UCSD-AML1 (cell line): ENCODE measurements around the gene IL1RL2.

Experiments used
- DNase-seq: peaks from one replicate; lab custom pipeline; 2025; ENCODE audit not compliant: unreplicated experiment; lab: John Stamatoyannopoulos, UW

Gene IL1RL2

DNA sequence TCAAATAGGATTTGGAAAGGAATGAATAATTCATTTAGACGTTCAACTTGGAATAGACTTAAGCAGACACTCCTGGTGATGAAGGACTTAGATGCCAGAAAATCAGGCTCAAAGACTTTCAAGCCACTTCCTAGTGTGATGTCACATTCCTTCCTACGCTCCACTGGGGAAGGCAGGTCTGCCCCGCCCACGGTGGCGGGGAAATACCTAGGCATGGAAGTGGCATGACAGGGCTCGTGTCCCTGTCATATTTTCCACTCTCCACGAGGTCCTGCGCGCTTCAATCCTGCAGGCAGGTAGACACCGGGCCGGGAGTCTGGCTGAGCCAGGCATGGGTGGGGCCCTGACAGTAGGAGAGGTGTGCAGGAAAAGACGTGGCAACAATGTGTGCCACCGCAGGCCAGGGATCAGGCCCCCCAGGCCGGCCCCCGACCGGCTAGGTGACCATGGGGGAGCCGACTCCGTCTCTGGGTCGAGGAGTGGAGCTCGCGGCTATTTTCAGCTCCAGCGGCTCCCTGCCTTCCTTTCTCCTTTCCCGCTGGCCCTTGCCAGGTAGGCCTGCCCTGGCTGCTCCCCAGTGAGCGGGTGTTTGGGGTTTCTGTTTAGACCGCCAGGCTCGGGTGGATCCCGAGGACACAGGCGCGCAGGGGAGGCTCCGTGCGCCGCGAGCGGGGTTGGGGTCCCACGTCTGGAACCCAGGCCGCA, at the start of gene IL1RL2:
Gene IL1RL2 (plus strand): TSS at position 233 of the 705 bp plus-strand sequence. CDS start 845 bp downstream, outside the sequence.
- no peak for DNase-seq

DNA sequence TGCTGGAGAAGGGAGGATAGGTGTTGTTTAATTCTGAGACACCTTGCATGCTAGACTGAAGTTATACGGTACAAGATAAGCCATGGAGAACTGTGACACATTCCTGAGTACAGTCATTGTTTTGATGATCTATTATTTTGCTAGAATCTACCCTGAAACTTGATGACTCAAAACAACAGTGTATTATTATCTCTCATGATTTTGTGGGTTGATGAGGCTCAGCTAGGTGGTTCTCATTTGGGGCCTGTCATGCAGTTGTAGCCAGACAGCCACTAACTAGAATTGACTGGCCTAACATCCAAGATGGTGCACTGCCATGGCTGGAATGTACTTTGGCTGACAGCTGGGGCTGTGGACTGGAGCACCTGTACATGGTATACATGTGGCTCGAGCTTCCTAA, 49.7 kb upstream of the IL1RL2 start:
- DNase-seq: no peak

DNA sequence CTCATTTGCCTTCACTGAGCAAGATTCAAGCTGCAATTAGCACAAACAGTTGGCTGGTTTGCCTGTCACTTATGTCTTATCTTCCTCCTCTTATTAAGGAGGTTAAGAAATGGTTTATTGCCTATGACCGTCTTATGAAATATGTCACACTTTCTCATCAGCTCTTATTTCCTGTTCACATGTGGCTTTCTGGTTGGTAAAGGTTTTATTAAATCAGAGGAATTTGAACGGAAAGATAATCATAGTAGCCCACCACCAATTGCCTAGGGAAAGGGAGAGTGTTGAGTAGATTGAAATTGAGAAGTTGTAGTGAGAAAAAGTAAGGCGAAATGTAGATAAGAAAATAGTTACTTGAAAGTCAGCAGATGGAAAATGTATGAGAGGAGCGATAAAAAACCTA, 48.5 kb upstream of the IL1RL2 start:
- no peak for DNase-seq

DNA sequence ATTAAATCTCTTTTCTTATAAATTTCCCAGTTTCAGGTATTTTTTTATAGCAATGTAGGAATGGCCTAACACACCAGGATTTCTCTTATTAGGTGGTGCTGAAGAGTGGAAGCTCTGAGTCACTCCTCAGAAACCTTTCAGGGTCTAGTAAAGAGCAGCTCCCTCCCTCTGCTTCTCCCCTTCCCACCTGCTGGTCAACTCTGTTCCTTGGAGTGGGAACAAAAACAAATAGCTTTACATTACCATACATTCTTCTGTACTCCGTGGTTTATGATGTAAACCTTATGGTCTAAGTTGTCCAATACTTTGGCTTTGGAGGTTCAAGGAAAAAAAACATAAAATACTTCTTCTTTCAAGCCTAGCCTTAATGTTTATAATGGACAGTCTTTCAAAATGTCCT, 47.0 kb upstream of the IL1RL2 start:
- no peak for DNase-seq

DNA sequence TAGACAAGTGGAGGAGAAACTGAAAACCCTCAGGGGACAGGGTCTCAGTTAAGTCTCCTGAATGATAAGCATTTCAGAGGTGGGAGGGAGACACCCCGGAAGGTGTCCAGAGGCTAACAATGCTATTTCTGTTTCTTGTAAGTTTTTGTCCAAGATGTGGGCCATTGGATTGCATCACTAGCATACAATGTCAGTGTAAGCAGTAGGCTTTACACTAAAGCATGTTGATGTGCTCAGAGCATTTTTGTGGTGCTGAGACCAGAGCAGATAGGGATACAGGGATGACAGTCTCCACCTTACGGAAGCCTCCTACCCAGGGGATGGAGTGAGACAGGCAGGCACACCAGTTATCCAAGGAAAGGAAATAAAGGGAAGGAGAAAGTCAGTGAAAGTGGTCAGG, 46.4 kb upstream of the IL1RL2 start:
- no peak for DNase-seq

DNA sequence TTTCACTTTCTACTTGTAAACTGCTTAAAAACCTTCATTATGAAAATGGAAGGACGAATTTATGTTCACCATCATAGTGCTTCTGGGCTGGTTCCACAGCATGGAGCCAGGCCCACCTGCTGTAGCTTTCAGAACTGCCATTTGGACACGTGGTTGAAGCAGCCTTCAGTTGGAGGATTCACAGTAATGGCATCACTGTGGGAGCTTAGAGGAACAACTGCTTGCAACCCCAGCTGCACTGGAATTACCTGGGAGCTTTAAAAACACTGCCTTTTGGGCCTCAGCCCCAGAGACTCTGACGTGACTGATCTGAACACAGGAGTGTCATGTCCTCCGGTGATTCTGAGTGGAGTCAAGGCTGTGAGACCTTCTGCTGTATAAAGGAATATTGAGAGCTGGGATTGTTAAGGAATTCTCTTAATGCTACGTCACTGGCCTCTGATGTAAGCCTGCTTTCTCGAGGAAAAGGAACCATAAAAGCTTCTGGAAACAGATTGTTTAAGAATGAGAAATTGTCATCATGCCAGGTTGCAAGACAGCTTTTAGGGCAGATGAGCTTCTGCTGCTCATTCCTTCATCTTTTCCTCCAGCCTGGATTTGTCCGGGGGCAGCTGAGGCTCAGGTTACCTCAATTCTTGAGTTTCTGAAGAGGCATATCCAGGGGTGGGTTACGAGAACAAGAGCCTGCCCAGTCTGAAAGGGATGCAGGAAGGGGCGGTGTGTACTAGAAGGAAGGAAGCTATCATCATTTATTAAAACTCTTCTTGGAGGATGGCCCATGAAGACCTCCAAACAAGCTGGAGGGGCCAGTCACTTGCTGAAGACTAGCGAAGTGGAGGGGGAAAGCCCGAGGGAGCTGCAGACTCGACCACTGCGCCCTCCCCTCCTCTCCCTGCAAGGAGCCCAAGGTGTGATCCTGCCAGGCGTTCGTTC, 45.5 kb upstream of the IL1RL2 start:
- no peak for DNase-seq

DNA sequence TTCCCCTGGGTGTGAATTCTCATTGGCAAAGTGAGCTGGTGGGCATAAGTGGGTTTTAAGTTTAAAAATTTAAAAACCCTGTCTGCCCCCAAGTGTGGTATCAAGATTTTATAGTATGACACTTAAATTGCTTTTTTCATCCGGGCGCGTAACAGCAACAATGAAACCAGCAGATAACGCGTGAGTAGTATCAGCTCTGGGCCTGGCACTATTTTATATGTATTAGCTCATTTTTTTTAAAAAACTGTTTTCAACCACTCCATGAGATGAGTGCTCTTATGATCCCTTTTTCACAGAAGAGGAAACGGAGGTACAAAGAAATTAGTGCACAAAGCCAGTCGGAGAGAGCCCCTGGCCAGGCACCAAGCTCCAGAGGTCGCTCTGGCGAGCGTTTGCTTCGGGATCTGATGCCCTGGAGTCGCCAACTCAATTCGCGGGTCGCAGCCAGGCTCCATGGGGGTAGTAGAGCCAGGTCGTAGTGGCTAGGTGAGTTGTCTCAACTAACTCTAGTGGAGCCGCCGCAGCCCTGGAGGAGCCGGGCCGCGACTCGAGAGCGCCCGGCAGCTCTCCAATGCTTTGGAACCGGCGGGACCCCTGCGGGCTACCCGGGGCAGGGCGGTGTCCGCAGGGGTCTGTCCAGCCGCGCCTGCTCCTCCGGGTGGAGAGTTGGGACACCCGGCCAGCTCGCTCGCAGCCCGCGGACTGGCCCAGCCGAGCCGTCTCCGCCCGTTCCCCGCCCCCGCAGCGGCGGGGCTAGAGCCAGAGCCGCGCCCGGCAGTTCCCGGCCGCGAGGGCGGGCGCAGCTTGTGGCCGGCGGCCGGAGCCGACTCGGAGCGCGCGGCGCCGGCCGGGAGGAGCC, 44.6 kb upstream of the IL1RL2 start, which contains the start of gene IL1R1:
Gene IL1R1 (plus strand): TSS at position 777 of the 859 bp plus-strand sequence. CDS start 14,979 bp downstream, outside the sequence.
- DNase-seq: no peak

DNA sequence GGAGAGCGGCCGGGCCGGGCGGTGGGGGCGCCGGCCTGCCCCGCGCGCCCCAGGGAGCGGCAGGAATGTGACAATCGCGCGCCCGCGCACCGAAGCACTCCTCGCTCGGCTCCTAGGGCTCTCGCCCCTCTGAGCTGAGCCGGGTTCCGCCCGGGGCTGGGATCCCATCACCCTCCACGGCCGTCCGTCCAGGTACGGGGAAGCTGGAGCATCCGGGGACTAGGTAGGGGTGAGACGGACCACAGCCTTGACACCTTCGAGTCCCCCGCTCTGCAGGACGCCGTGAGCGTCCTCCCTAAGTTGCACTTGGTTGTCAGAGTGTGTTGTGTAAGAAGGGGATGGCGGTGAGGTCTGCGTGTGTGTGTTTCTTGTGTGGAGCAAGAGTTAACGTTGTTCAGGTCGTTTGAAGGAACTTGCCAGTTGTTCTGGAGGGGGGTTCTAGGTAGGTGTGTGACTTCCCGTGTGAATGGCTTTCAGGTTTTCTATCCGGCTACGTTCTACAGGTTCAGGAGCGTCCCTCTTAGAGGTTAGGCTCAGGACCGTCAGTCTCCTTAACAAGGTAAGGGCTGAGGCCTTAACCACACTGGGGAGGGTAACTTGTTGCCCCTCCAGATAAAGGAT, 43.9 kb upstream of the IL1RL2 start:
- DNase-seq: no peak

DNA sequence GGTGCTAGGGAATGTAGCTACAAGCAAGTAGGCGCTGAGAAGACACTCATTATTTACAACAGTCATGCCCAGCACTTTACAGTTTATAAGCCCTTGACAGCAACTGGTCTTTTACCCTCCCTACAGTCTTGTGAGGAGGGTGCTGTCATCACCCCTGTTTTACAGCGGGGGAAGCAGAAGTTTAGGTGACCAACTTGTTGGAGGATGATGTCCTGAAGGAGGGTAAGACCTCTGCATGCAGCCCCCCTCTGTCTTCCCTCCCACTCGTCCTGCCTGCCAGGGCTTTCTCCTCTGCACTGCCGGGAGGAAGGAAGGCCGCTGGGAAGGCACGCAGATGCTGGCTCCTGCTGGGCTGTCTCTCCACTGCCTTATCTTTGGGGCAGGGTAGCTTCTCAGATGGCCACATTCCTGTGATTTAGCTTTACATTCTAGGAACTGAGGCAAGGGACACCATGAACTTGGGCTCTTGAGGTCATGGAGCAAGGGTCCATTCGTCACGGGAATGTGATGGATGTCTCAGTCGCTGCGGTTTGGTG, 43.3 kb upstream of the IL1RL2 start:
- DNase-seq: no peak

DNA sequence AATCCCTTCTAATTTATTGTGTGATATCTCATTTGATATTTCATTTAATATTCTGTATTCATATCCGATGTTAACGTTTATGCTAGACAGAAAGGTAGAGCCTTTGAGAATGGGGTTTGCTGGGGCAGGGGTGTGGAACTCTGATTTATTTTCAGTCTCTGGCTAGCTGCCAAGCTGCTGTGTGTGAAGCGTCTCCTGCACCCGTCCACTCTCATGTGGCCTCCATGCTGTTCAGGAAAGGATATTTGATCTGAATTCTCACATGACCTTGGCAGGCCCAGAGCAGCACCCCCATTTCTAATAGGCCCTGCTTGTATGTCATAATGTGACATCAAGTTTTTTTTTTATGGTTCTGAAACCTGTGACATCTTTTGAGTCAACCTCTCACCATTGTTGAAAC, 42.7 kb upstream of the IL1RL2 start:
- DNase-seq: no peak

DNA sequence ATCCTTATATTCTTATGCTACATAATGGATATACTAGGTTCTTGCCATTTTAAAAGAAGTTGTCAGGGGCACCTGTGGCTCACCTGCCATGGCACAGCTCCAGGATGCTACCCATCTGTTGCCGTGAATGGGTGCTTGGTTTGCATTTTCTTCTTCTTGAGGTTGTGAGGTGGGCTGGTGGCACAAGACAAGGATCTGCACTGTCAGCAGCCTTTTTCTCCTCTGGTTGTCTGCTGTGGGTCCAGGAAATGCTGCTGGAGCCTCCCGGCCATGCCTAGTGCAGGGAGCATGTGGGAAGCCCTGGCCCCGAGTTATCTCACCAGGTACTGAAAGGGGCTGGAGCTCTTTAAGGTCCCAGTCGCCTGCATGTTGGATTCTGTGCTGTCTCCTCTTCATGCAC, 41.7 kb upstream of the IL1RL2 start:
- DNase-seq: no peak

DNA sequence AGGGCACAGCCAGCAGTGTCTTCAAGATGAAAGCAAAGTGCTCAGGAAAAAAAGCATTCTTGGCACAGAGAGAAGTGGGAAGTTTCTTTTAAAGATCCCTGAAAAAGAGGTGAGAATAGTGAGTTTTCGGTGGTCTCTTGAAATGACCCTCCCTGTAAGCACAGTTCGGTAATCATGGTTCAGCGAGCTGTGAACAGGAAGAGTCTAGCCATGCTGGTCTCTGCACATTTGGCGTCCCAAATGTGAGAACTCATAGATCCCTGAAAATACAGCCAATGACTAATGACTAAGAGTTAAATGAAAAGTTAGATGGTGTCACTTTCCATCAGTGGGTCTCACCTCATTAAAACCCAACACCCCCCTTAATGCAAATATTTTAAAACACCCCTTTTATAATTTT, 40.9 kb upstream of the IL1RL2 start:
- no peak for DNase-seq

DNA sequence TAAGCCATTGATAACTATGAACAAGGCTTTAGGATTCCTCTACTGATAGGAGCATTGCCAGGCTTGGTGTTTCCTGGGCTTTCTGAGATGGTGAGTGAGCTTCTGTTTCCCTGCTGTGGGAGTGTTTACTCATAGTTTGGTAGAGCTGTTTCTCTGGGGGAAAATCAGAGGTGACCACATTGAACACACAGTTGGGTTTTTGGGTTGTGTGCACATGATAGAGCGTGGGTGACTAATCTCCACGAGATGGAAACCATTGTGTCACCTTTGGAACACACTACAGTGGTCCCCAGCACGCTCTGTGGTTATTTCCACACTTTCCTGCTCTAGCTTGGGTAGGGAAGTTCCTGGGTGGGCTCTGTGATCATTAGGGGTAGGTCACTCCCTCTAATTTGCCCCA, 38.9 kb upstream of the IL1RL2 start:
- no peak for DNase-seq

DNA sequence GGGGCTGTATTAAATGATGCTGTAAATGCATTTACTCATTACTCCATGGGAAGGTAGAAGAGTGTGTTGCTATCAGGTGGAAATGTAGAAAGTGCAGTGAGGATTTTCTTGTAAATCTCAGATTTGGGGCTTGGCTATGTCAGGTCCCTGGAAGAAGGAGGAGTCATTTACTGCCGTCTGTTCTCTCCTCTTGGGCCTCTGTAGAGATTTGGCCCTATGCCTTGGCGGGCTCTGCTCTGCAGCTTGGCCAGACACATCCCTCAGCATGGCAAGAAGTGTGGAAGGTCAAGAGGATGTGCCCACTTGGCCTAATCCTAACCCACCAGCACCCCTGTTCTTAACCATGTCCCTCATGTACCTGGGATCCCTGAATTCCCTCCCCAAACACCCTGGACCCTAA, 37.6 kb upstream of the IL1RL2 start:
- DNase-seq: no peak

DNA sequence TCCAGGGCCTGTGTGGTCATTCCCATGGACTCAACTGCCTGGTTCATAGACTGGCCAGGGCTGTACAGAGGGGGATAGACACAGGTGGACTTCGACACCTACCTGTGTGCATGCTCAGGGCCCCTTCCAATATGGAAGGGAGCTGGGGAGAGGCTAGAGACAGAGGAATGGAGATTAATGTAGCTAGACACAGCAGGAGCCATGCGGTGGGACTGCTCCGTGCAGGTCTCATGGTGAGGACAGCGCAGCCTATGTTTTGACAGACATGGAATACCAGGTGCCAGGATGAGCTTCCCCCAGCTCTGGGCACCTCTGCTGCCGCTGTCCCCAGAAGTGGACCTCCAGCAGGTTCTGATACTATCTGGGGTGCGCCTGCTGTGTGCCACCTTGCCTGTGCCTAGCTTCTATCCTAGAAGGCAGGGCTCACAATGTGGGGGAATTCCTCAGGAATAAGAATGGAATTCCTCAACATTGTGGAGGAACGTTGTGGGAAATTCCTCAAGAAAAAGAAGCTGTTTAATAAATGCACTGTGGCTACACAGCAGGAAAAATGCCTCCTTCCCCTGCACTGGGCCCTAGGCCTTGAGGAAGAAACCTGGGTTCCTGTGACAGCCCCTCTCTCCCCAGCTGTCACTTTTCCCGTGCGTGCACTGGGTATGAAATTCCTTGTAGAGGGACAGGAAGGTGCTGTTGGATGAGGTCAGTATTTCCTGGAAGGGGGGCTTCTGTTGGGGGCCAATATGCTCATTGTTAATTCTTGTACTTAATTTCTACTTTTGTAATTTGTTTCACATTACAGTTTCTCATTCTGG, 37.0 kb upstream of the IL1RL2 start:
- no peak for DNase-seq

DNA sequence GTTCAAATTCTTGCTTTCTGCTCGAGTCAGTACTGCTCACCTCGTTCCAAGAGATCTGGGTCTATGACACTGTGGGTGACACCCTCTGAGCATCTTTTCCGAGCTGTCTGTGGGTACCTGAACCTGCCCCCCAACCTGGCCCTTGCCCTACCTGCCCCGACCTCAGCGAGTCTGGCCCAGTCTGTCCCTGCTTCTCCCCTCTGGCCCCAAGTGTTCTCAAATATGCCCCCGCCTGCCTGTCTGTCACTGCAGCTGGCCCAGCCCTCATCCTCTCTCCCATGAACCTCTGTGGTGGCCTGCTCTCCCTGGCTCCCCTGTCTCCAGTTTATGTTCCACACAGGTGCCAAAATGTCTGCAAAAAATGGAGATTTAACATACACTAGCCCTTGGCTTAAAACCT, 32.5 kb upstream of the IL1RL2 start:
- DNase-seq: no peak

DNA sequence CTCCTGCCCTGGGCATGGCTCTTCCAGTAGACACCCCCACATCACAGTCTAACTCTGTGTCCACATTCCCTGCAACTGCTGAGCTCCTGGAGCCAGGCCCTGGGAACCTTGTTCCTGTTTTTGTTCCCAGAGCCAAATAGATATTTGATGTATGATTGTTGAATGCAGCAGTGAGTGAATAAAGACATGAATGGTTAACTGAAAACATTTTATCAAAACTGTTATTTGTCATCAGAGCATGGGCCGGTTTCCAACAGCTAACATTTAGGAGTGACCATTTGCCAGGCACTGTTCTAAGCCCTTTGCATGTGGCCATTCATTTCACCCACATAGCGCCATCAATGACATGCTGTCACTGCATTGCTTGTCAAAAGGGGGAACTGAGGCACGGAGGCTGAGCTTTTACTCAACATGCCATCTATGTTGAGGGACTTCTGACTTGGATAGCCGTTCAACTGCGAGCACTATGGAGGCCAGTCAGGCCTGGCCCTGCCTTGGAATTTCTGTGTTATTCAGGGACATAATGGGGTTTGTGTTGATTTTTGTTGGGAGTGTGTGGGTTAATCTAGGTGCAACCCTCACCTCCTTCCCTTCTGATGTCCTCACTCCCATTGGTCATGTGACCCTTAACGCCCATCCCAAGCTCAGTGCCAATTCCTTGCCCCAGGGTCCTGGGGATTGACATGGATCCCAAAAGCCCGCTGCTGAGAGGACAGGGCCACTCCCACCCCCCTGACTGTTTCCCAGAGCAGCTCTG, 31.7 kb upstream of the IL1RL2 start:
- DNase-seq: no peak

DNA sequence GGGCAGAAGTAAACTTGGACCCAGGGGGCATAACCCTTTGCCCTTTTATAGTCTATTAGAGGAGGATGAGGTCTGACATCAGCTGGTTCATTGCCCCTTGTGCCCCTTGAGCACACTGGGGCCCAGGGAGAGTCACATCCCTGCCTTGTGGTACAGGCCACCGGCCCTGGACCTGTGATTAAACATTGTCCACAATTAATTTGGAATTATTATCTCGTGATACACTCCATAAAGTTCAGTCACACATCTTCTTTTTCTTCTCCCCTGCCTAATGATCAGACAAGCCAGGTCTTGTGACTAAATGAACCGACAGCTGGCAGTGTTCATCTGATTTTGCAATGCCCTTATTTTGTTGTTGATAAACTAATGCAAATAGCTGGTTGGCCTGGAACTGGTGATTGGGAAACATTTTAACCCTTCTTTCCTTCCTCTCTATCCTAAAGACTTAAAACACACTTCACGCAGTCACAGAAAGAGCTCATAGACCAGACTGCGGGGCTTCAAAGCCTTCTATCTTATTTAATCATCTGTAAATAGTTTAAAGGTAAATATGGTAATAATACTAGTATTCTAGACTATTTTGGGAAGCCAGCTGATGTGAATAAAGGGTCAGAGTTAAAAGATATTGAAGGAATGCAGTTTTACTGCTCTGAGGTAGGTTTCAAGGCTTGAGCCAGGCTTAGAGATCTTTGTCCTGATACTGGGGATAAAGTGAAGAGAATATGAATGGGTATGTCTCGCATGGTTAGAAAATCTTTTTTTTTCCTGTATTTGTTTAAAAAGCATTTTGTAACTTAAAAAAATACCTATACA, 30.9 kb upstream of the IL1RL2 start:
- DNase-seq: no peak
